Measurements from ENCODE around the gene TEX264. TPM values are rescaled to one million over a fixed set of nuclear protein-coding genes. Genes with fewer than 3 reads are reported as not detected.

The TEX264 gene
- total and polyA plus RNA-seq, 2 of the 13 experiments (the other 11 are each of a cell fraction or from before 2014, with no cell fraction given), result 35.2 to 52.1 TPM

- TF ChIP-seq CENPBD1 (CRISPR knock-in tag; IDR thresholded peaks at IDR 0.05; ENCODE audit: borderline replicate concordance, low read depth) (no peak), ZNF282 (IDR thresholded peaks at IDR 0.05; ENCODE audit: partially characterized antibody) (no peak), ZNF841 (CRISPR knock-in tag; IDR thresholded peaks at IDR 0.05; ENCODE audit: borderline replicate concordance) (no peak), ATF1 (CRISPR knock-in tag; IDR thresholded peaks at IDR 0.05) (no peak), BHLHE40 (IDR thresholded peaks at IDR 0.05; ENCODE audit: low read length) (peak; percentile 22; the same call in 1 of the 2 replicates), ELF4 (CRISPR knock-in tag; IDR thresholded peaks at IDR 0.05; ENCODE audit: borderline replicate concordance) (no peak), GMEB2 (CRISPR knock-in tag; IDR thresholded peaks at IDR 0.05; ENCODE audit: low read depth) (no peak), KDM6A (CRISPR knock-in tag; IDR thresholded peaks at IDR 0.05; ENCODE audit: low read depth) (no peak), ZNF451 (CRISPR knock-in tag; IDR thresholded peaks at IDR 0.05) (0 out of 2 replicates have a peak, but pooled peaks have one; percentile 19), ZBTB44 (CRISPR knock-in tag; IDR thresholded peaks at IDR 0.05) (no peak), ZNF180 (CRISPR knock-in tag; IDR thresholded peaks at IDR 0.05; ENCODE audit: borderline replicate concordance, low read depth) (no peak), ZNF704 (CRISPR knock-in tag; IDR thresholded peaks at IDR 0.05; ENCODE audit: borderline replicate concordance) (peak; percentile 79; the same call in 1 of the 2 replicates), GPN1 (CRISPR knock-in tag; IDR thresholded peaks at IDR 0.05; ENCODE audit: borderline replicate concordance) (no peak), PCBP1 (IDR thresholded peaks at IDR 0.05; ENCODE audit: borderline replicate concordance, low read depth, low read length) (no peak), ZNF7 (CRISPR knock-in tag; IDR thresholded peaks at IDR 0.05) (no peak)
- TF ChIP-seq, protein P1, sequence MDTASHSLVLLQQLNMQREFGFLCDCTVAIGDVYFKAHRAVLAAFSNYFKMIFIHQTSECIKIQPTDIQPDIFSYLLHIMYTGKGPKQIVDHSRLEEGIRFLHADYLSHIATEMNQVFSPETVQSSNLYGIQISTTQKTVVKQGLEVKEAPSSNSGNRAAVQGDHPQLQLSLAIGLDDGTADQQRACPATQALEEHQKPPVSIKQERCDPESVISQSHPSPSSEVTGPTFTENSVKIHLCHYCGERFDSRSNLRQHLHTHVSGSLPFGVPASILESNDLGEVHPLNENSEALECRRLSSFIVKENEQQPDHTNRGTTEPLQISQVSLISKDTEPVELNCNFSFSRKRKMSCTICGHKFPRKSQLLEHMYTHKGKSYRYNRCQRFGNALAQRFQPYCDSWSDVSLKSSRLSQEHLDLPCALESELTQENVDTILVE (CRISPR knock-in tag; IDR thresholded peaks at IDR 0.05), result no peak
- TF ChIP-seq, protein P2, sequence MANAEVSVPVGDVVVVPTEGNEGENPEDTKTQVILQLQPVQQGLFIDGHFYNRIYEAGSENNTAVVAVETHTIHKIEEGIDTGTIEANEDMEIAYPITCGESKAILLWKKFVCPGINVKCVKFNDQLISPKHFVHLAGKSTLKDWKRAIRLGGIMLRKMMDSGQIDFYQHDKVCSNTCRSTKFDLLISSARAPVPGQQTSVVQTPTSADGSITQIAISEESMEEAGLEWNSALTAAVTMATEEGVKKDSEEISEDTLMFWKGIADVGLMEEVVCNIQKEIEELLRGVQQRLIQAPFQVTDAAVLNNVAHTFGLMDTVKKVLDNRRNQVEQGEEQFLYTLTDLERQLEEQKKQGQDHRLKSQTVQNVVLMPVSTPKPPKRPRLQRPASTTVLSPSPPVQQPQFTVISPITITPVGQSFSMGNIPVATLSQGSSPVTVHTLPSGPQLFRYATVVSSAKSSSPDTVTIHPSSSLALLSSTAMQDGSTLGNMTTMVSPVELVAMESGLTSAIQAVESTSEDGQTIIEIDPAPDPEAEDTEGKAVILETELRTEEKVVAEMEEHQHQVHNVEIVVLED (CRISPR knock-in tag; IDR thresholded peaks at IDR 0.05; ENCODE audit: borderline replicate concordance), result peak; percentile 60; the same call in 1 of the 2 replicates
- TF ChIP-seq, protein P3, sequence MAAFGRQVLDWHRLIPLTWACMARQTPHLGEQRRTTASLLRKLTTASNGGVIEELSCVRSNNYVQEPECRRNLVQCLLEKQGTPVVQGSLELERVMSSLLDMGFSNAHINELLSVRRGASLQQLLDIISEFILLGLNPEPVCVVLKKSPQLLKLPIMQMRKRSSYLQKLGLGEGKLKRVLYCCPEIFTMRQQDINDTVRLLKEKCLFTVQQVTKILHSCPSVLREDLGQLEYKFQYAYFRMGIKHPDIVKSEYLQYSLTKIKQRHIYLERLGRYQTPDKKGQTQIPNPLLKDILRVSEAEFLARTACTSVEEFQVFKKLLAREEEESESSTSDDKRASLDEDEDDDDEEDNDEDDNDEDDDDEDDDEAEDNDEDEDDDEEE (CRISPR knock-in tag; IDR thresholded peaks at IDR 0.05), result no peak
Observed at GRCh38 chr3:51670823-51671733, at the start of gene TEX264 (continued).
